ENCODE results near the gene PKD2L1.

- TF ChIP-seq POLR2A (IDR thresholded peaks at IDR 0.05): no peak
- TF ChIP-seq CTCF (IDR thresholded peaks at IDR 0.05): no peak
Observed at GRCh38 chr10:100325158-100325557, 4.9 kb downstream of the PKD2L1 start.
